Peyer's patch (tissue), 4 donors: ENCODE measurements around the gene OR2M3. TPM values are rescaled to one million over a fixed set of nuclear protein-coding genes. Genes with fewer than 3 reads are reported as not detected.

Source experiments
- total RNA-seq, 4 donors: library from RNA; depleted of rRNA; stranded (reverse); fragments of >200 nt; gene quantifications; one replicate each; pipeline ENCODE4 v1.1.0, GENCODE V29; 2016

Gene OR2M3
- total RNA-seq, 4 donors from 2014 or later, result not detected

Other genes starting within 250 kb of the OR2M3 start
- gene OR2L8, start 248.4 kb upstream of the OR2M3 start, total RNA-seq, result not detected
- gene OR2AK2, start 232.0 kb upstream of the OR2M3 start, total RNA-seq, result not detected
- gene OR2L5, start 183.6 kb upstream of the OR2M3 start, total RNA-seq, result under 1 TPM in 1 of 4 donors, not detected in 3; 0.40 TPM
- gene OR2L2, start 167.2 kb upstream of the OR2M3 start, total RNA-seq, result under 1 TPM in 1 of 4 donors, not detected in 3; 0.13 TPM
- not detected for gene OR2L3, start 150.4 kb upstream of the OR2M3 start, total RNA-seq
- gene OR2L13, start 102.1 kb upstream of the OR2M3 start, total RNA-seq, result not detected
- not detected for gene OR2M5, start 52.1 kb upstream of the OR2M3 start, total RNA-seq
- not detected for gene OR2M2, start 22.4 kb upstream of the OR2M3 start, total RNA-seq
- gene OR2M4, start 34.2 kb downstream of the OR2M3 start, total RNA-seq, result not detected
- gene OR2T33, start 80.7 kb downstream of the OR2M3 start, total RNA-seq, result not detected
- not detected for gene OR2T12, start 106.2 kb downstream of the OR2M3 start, total RNA-seq
- gene OR2M7, start 127.3 kb downstream of the OR2M3 start, total RNA-seq, result not detected
- not detected for gene OR14C36, start 151.5 kb downstream of the OR2M3 start, total RNA-seq
- gene OR2T4, start 164.4 kb downstream of the OR2M3 start, total RNA-seq, result not detected
- gene OR2T6, start 178.5 kb downstream of the OR2M3 start, total RNA-seq, result not detected
- gene OR2T1, start 205.8 kb downstream of the OR2M3 start, total RNA-seq, result not detected
- gene OR2T2, start 248.4 kb downstream of the OR2M3 start, total RNA-seq, result not detected